PC-3 (cell line): ENCODE measurements around the gene PPP1R12A. TPM values are rescaled to one million over a fixed set of nuclear protein-coding genes. Genes with fewer than 3 reads are reported as not detected.

Source experiments
- ATAC-seq: fragments of 200-7000 bp; cut with Tn5 transposase; 2 replicates; pipeline ENCODE4 v1.9.1; 2020; ENCODE audit warnings: mild to moderate bottlenecking, moderate library complexity
- BruUV-seq: library from RNA; stranded (reverse); fragments of 400-500 nt; replicated peaks from 2 replicates; lab custom pipeline; 2021; lab: Mats Ljungman, UMichigan
- CTCF ChIA-PET: fragments of 300-600 bp; sonication (Branson Sonifier 250); formaldehyde crosslinking; loops from one replicate; lab custom pipeline; 2022; ENCODE audit warnings: antibody characterized with exemption; lab: Charles Lee
- POLR2A ChIA-PET: fragments of 300-600 bp; sonication (Branson Sonifier 250); formaldehyde crosslinking; loops from one replicate; lab custom pipeline; 2022; ENCODE audit warnings: antibody characterized with exemption; ENCODE audit not compliant: unreplicated experiment; lab: Charles Lee
- DNase-seq: peaks from one replicate; pipeline ENCODE4 v3.0.0-alpha.2; 2015
- H2AFZ ChIP-seq: fragments of 300-600 bp; sonication (generic); 2 replicates; pipeline ENCODE4 v1.6.0; 2016; ENCODE audit warnings: antibody characterized with exemption, low read length
- H3F3A ChIP-seq: fragments of 300-600 bp; sonication (generic); one replicate; pipeline ENCODE4 v1.6.0; 2017; ENCODE audit warnings: antibody characterized with exemption, low read length, control low read depth, mild to moderate bottlenecking; ENCODE audit not compliant: unreplicated experiment
- H3K27ac ChIP-seq: fragments of 300-600 bp; sonication (generic); 2 replicates; pipeline ENCODE4 v1.5.1; 2016; ENCODE audit warnings: mild to moderate bottlenecking, low read length
- H3K27me3 ChIP-seq: fragments of 300-600 bp; sonication (generic); 2 replicates; pipeline ENCODE4 v1.6.1; 2016; ENCODE audit warnings: low read length, mixed read lengths
- H3K36me3 ChIP-seq: fragments of 300-600 bp; sonication (generic); 2 replicates; pipeline ENCODE4 v1.6.1; 2016; ENCODE audit warnings: low read depth, mixed run types, low read length, mixed read lengths
- H3K4me1 ChIP-seq: fragments of 300-600 bp; sonication (generic); 2 replicates; pipeline ENCODE4 v1.5.1; 2016; ENCODE audit warnings: low read length; ENCODE audit not compliant: insufficient read depth
- H3K4me2 ChIP-seq: fragments of 300-600 bp; sonication (generic); 2 replicates; pipeline ENCODE4 v1.6.0; 2016; ENCODE audit warnings: low read length
- H3K4me3 ChIP-seq: fragments of 300-600 bp; sonication (generic); 2 replicates; pipeline ENCODE4 v1.5.1; 2016; ENCODE audit warnings: mild to moderate bottlenecking, low read length, mixed read lengths
- H3K79me2 ChIP-seq: fragments of 300-600 bp; sonication (generic); 2 replicates; pipeline ENCODE4 v1.6.1; 2017; ENCODE audit warnings: low read length, mixed read lengths
- H3K9ac ChIP-seq: fragments of 300-600 bp; sonication (generic); 2 replicates; pipeline ENCODE4 v1.6.0; 2016; ENCODE audit warnings: mild to moderate bottlenecking, low read length
- H3K9me2 ChIP-seq: fragments of 300-600 bp; sonication (generic); replicated peaks from 2 replicates; pipeline ENCODE4 v1.6.1; 2016; ENCODE audit warnings: mixed run types, low read length, mixed read lengths
- H3K9me3 ChIP-seq: fragments of 300-600 bp; sonication (generic); 2 replicates; pipeline ENCODE4 v1.6.1; 2016; ENCODE audit warnings: low read length, mixed read lengths
- H4K20me1 ChIP-seq: fragments of 300-600 bp; sonication (generic); 2 replicates; pipeline ENCODE4 v1.6.1; 2016; ENCODE audit warnings: low read length, mixed read lengths
- EZH2 ChIP-seq: fragments of 300-600 bp; sonication (generic); IDR thresholded peaks from one replicate; pipeline ENCODE4 v1.6.1; 2017; ENCODE audit warnings: antibody characterized with exemption, mild to moderate bottlenecking, low read length; ENCODE audit not compliant: unreplicated experiment
- EZH2phosphoT487 ChIP-seq: fragments of 300-600 bp; sonication (generic); IDR thresholded peaks from 2 replicates; pipeline ENCODE4 v1.6.1; 2018; ENCODE audit warnings: mild to moderate bottlenecking, antibody characterized with exemption, low read length, borderline replicate concordance
- intact Hi-C: fragments of 100-400 bp; cut with micrococcal nuclease; formaldehyde crosslinking; loops from 2 replicates; pipeline ENCODE4 v1.9.0; 2023
- total RNA-seq: library from RNA; depleted of rRNA; stranded (reverse); fragments of >200 nt; gene quantifications from 2 replicates; pipeline ENCODE4 v1.2.3, GENCODE V29; 2014
- TF ChIP-seq, protein P1 (sequence below): fragments of 300-600 bp; sonication (generic); conservative IDR thresholded peaks from 2 replicates; pipeline ENCODE4 v1.5.1; 2017; ENCODE audit warnings: antibody characterized with exemption, low read depth, mild to moderate bottlenecking, low read length

Gene PPP1R12A
- total RNA-seq, 1 experiment from 2014 or later: 43.2 TPM

GRCh38 chr12:79938843-79939242 lies 3.9 kb upstream of the PPP1R12A start:
- no peaks in the 10 kb centered on the region for H4K20me1 ChIP-seq
- H2AFZ ChIP-seq: no peak overlapping the region
- no peak for TF ChIP-seq EZH2
- no peak for TF ChIP-seq EZH2phosphoT487
- TF ChIP-seq, protein P1, sequence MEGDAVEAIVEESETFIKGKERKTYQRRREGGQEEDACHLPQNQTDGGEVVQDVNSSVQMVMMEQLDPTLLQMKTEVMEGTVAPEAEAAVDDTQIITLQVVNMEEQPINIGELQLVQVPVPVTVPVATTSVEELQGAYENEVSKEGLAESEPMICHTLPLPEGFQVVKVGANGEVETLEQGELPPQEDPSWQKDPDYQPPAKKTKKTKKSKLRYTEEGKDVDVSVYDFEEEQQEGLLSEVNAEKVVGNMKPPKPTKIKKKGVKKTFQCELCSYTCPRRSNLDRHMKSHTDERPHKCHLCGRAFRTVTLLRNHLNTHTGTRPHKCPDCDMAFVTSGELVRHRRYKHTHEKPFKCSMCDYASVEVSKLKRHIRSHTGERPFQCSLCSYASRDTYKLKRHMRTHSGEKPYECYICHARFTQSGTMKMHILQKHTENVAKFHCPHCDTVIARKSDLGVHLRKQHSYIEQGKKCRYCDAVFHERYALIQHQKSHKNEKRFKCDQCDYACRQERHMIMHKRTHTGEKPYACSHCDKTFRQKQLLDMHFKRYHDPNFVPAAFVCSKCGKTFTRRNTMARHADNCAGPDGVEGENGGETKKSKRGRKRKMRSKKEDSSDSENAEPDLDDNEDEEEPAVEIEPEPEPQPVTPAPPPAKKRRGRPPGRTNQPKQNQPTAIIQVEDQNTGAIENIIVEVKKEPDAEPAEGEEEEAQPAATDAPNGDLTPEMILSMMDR: no peak
- peaks cover 28% of the 10 kb centered on the region for H3K79me2 ChIP-seq
- no peaks in the 10 kb centered on the region for H3F3A ChIP-seq
- no peak overlapping the region for H3K27ac ChIP-seq
- BruUV-seq: no TSS peak
- H3K9me3 ChIP-seq: no peaks in the 10 kb centered on the region
- H3K4me1 ChIP-seq: peaks cover 10% of the 10 kb centered on the region
- no peaks in the 10 kb centered on the region for H3K36me3 ChIP-seq
- ChIA-PET CTCF (no interaction called here), POLR2A (no interaction called here)
- H3K4me2 ChIP-seq: no peak overlapping the region
- intact Hi-C loops: loop anchor here (1.0 to 10.0 kb wide), 4 partner anchors 16 to 514 kb away; no protein-coding TSS in a partner anchor
- no peak overlapping the region for H3K4me3 ChIP-seq
- no peak for ATAC-seq
- no peaks in the 10 kb centered on the region for H3K9me2 ChIP-seq
- no peak overlapping the region for H3K9ac ChIP-seq
- no peak for DNase-seq
- H3K27me3 ChIP-seq: no peaks in the 10 kb centered on the region

DNA sequence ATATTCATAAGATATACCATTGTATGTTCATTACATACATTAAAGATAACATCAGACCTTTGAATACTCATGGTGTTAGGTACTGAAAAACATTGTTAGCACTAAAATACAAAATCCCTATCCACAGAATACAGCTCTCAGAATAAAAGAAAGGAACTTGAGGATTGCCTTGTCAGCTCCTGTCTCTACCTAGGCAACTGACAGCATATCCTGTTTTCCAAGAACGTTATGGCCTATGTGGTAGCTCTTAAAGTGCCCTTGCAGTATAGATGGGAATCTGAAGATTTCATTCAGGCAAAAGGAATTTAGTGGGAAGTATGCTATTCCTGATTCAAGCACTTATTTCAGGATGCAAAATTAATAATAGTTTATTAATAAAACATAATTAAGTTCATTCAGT lies 1.8 kb upstream of the PPP1R12A start:
- ChIA-PET CTCF (no interaction called here), POLR2A (no interaction called here)
- H3K27me3 ChIP-seq: no peaks in the 10 kb centered on the region
- no peaks in the 10 kb centered on the region for H3K9me2 ChIP-seq
- H3K27ac ChIP-seq: no peak overlapping the region
- DNase-seq (no peak), ATAC-seq (no peak)
- TF ChIP-seq EZH2phosphoT487: no peak
- no peak for TF ChIP-seq EZH2
- TF ChIP-seq, protein P1: no peak
- no peak overlapping the region for H2AFZ ChIP-seq
- peaks cover 20% of the 10 kb centered on the region for H4K20me1 ChIP-seq
- H3K4me2 ChIP-seq: peak overlapping the region; percentile 92
- H3K36me3 ChIP-seq: no peaks in the 10 kb centered on the region
- H3K4me1 ChIP-seq: peaks cover 15% of the 10 kb centered on the region
- intact Hi-C loops: loop anchor here (10.0 kb wide), 3 partner anchors 218 to 512 kb away; no protein-coding TSS in a partner anchor
- H3K9me3 ChIP-seq: no peaks in the 10 kb centered on the region
- H3K4me3 ChIP-seq: peak overlapping the region; percentile 95; the same call in 1 of the 2 replicates
- peaks cover 50% of the 10 kb centered on the region for H3K79me2 ChIP-seq
- BruUV-seq: no TSS peak
- no peaks in the 10 kb centered on the region for H3F3A ChIP-seq
- no peak overlapping the region for H3K9ac ChIP-seq

DNA sequence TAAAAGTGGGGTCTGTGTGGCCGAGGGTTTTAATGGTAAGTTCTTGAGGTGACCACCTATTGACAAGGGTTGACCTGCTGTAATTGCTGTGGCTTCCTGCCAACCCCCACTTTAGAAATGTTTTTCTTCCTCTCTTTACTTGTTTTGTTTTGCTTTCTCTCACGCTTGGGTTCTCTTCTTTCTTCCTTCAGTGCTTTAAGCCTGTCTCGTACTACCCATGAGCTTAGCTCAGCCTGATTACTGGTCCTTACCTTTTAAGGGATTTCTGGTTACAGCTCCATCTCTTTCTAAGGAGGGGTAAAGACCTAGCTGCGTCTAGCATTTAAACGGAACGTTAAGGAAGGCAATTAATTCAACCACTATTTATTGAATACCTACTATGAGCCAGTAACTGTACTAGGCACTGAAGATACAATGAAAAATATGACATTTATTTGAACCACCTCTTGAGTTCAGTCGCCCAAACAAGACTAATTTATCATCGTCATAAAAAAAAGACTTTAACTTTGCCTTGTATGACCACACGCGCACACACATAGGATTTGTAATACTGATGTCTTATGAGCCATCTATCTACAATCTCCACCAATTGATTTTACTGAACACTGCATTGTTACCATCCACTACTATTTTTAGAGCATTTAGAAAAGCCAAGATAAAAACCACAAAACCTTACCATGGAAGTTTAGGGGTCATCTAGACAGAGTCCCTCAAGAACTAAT lies 888 bp upstream of the PPP1R12A start:
- H3K4me2 ChIP-seq: peak overlapping the region; percentile 92
- peaks cover 19% of the 10 kb centered on the region for H3K4me1 ChIP-seq
- H3K9me2 ChIP-seq: no peaks in the 10 kb centered on the region
- H2AFZ ChIP-seq: peak overlapping the region; percentile 93
- H3K9me3 ChIP-seq: no peaks in the 10 kb centered on the region
- TF ChIP-seq EZH2phosphoT487 (no peak), EZH2 (no peak)
- TF ChIP-seq, protein P1: no peak
- POLR2A ChIA-PET: interaction anchor here (0.6 kb wide), 2 partner anchors 14 to 110 kb away, joined by 4 to 6 read pairs; no protein-coding TSS in a partner anchor
- H3K36me3 ChIP-seq: no peaks in the 10 kb centered on the region
- H3K4me3 ChIP-seq: peak overlapping the region; percentile 95
- peaks cover 59% of the 10 kb centered on the region for H3K79me2 ChIP-seq
- CTCF ChIA-PET: no interaction called here
- H3K27me3 ChIP-seq: no peaks in the 10 kb centered on the region
- DNase-seq (peak; percentile 30), ATAC-seq (peak; percentile 17)
- H3K27ac ChIP-seq: peak overlapping the region; percentile 73
- H4K20me1 ChIP-seq: peaks cover 25% of the 10 kb centered on the region
- peak overlapping the region; percentile 91 for H3K9ac ChIP-seq
- BruUV-seq: TSS peak; percentile 87
- intact Hi-C loops: loop anchor here (1.0 to 10.0 kb wide), 7 partner anchors 49 to 511 kb away; no protein-coding TSS in a partner anchor
- H3F3A ChIP-seq: no peaks in the 10 kb centered on the region
